ENCODE data around the gene C5orf63. TPM values are rescaled to one million over a fixed set of nuclear protein-coding genes. Genes with fewer than 3 reads are reported as not detected.

The C5orf63 gene
- total and polyA plus RNA-seq, 9 of the 15 experiments (the other 6 are each of a cell fraction or from before 2014, with no cell fraction given): 1.8 to 24.6 (median 6.2) TPM

Other genes with a start within 250 kb of the C5orf63 start
- 12.2 and 21.1 TPM in 2 replicates for gene MARCHF3, start 42.9 kb downstream of the C5orf63 start, total RNA-seq (2014; rRNA removed)
- gene MARCHF3, start 42.9 kb downstream of the C5orf63 start, total RNA-seq (2014; rRNA removed; fragmentation: Illumina TruSeq; extraction: Trizol): 19.9 and 20.2 TPM in 2 replicates
- gene MARCHF3, start 42.9 kb downstream of the C5orf63 start, total RNA-seq (2015; rRNA removed; fragmentation: Illumina TruSeq; extraction: Trizol): 16.8 and 18.5 TPM in 2 replicates
- gene MARCHF3, start 42.9 kb downstream of the C5orf63 start, total RNA-seq (2021): 23.5 TPM in 2 replicates
- gene MARCHF3, start 42.9 kb downstream of the C5orf63 start, polyA plus RNA-seq (2011; rRNA removed): 34.1 and 37.4 TPM in 2 replicates
- gene MARCHF3, start 42.9 kb downstream of the C5orf63 start, polyA plus RNA-seq (2014; fragmentation: Illumina TruSeq; extraction: Trizol): 13.4 and 16.5 TPM in 2 replicates
- 1 to 10 TPM; 5.6 to 7.6 TPM for gene MARCHF3, start 42.9 kb downstream of the C5orf63 start, polyA plus RNA-seq (2014; fragmentation: Nextera tagmentation; extraction: Ambion mirVana)
- 7.8 and 10.4 TPM in 2 replicates for gene MARCHF3, start 42.9 kb downstream of the C5orf63 start, polyA plus RNA-seq (2014; rRNA removed)
- not detected in 2 replicates for gene MEGF10, start 217.3 kb upstream of the C5orf63 start, total RNA-seq (2014; rRNA removed)
- gene MEGF10, start 217.3 kb upstream of the C5orf63 start, total RNA-seq (2014; rRNA removed; fragmentation: Illumina TruSeq; extraction: Trizol): not detected in 2 replicates
- not detected in 2 replicates for gene MEGF10, start 217.3 kb upstream of the C5orf63 start, total RNA-seq (2015; rRNA removed; fragmentation: Illumina TruSeq; extraction: Trizol)
- gene MEGF10, start 217.3 kb upstream of the C5orf63 start, total RNA-seq (2021): 0.07 TPM in 1 of 2 replicates, not detected in the other
- gene MEGF10, start 217.3 kb upstream of the C5orf63 start, polyA plus RNA-seq (2011; rRNA removed): not detected in 2 replicates
- not detected in 2 replicates for gene MEGF10, start 217.3 kb upstream of the C5orf63 start, polyA plus RNA-seq (2014; fragmentation: Illumina TruSeq; extraction: Trizol)
- not detected for gene MEGF10, start 217.3 kb upstream of the C5orf63 start, polyA plus RNA-seq (2014; fragmentation: Nextera tagmentation; extraction: Ambion mirVana)
- gene MEGF10, start 217.3 kb upstream of the C5orf63 start, polyA plus RNA-seq (2014; rRNA removed): not detected in 2 replicates